Naive thymus-derived CD8-positive, alpha-beta T cell (primary cell): Measurements from ENCODE around the gene OTUD5. TPM values are rescaled to one million over a fixed set of nuclear protein-coding genes. Genes with fewer than 3 reads are reported as not detected.

Experiments
- ATAC-seq, 2 donors: fragments of 150-1000 bp; cut with Tn5 transposase in 1 of 2; sonication (Bioruptor Pico), chemical (Tn5 transposase) in 1 of 2; 1 replicate in 1 of 2; 2 replicates in 1 of 2; pipeline ENCODE4 v1.10.0; 2021; ENCODE audit warnings: mild to moderate bottlenecking in 2 of 2, moderate library complexity in 2 of 2
- POLR2A ChIA-PET: fragments of 350-600 bp; sonication (Branson Sonifier 250); formaldehyde crosslinking; loops from one replicate; lab custom pipeline; 2021; ENCODE audit warnings: antibody characterized with exemption; lab: Charles Lee
- DNase-seq, 10 donors: peaks; one replicate each; pipeline versions ENCODE4 v3.0.0 to v3.0.0-alpha.2; 2020 to 2022
- H3K27ac Mint-ChIP-seq, 10 donors: one replicate each; pipeline ENCODE4 v1.8.0; 2020 to 2022; ENCODE audit warnings: mild to moderate bottlenecking in 10 of 10, mixed read lengths in 10 of 10, moderate library complexity in 4 of 10, inconsistent platforms in 1 of 10
- H3K27me3 Mint-ChIP-seq, 5 donors: one replicate each; pipeline ENCODE4 v1.8.0; 2021 to 2022; ENCODE audit warnings: mixed read lengths in 5 of 5
- H3K36me3 Mint-ChIP-seq, 3 donors: one replicate each; pipeline ENCODE4 v1.8.0; 2020 to 2022; ENCODE audit warnings: mixed read lengths in 3 of 3, mild to moderate bottlenecking in 2 of 3, inconsistent platforms in 1 of 3
- H3K4me1 Mint-ChIP-seq, 4 donors: one replicate each; pipeline ENCODE4 v1.8.0; 2021 to 2022; ENCODE audit warnings: mixed read lengths in 4 of 4
- H3K4me3 Mint-ChIP-seq, 10 donors: one replicate each; pipeline ENCODE4 v1.8.0; 2020 to 2022; ENCODE audit warnings: mild to moderate bottlenecking in 10 of 10, mixed read lengths in 10 of 10, moderate library complexity in 6 of 10, inconsistent platforms in 1 of 10
- H3K9me3 Mint-ChIP-seq, 9 donors: one replicate each; pipeline ENCODE4 v1.8.0; 2020 to 2022; ENCODE audit warnings: mixed read lengths in 9 of 9, mild to moderate bottlenecking in 3 of 9, inconsistent platforms in 1 of 9, moderate library complexity in 1 of 9
- polyA plus RNA-seq, 3 donors: library from polyadenylated mRNA; unstranded; fragments of 300-500 nt; fragmentation: Illumina TruSeq; gene quantifications; one replicate each; pipeline ENCODE4 v1.2.3, GENCODE V29; 2021
- total RNA-seq, 8 experiments: library from RNA in 2 of 8; stranded (reverse) in 2 of 8; gene quantifications; one replicate each; pipeline ENCODE4 v1.2.3 and lab custom pipeline; 2021 to 2026

The OTUD5 gene
- total RNA-seq (10 to 100 TPM; 98.7 to 99.4 TPM), polyA plus RNA-seq (10 to 100 TPM; 23.7 to 48.4 (median 24.3) TPM), total RNA-seq (lab: John Stamatoyannopoulos, UW) (106 to 141 (median 125) reads per million in 6 experiments)

GRCh38 chrX:48957477-48957826 lies at the start of gene OTUD5:
Gene OTUD5, minus strand, starts transcription at chrX:48957607. Its CDS starts 37 bp downstream, at chrX:48957570.
- ATAC-seq (peak; percentile 57 to 61), DNase-seq (peak in 9 of 10 donors; percentile 70 to 91 (median 79))
- peaks cover 0 to 3% (median 0%) of the 10 kb centered on the region in 9 donors for H3K9me3 Mint-ChIP-seq
- no peaks in the 10 kb centered on the region for H3K27me3 Mint-ChIP-seq
- POLR2A ChIA-PET: interaction anchor here (0.9 to 5.5 kb wide), 23 partner anchors 9 to 418 kb away, joined by 3 to 94 read pairs (median 8); partner anchors contain the start of genes GRIPAP1, HDAC6, KCND1 and PIM2
- H3K4me3 Mint-ChIP-seq: peak within 1 kb of the TSS; percentile 93 to 100 (median 99)
- peak within 1 kb of the TSS; percentile 96 to 100 (median 100) for H3K27ac Mint-ChIP-seq
- H3K4me1 Mint-ChIP-seq: peaks cover 19 to 62% (median 48%) of the 10 kb centered on the region in 4 donors
- peaks cover 0 to 16% (median 0%) of the 10 kb centered on the region in 3 donors for H3K36me3 Mint-ChIP-seq

GRCh38 chrX:49003696-49004095 lies 46.3 kb upstream of the OTUD5 start:
- peak overlapping the region in 6 of 10 donors; percentile 5 to 69 (median 62) for H3K27ac Mint-ChIP-seq
- ATAC-seq: no peak
- peaks cover 0 to 12% (median 0%) of the 10 kb centered on the region in 9 donors for H3K9me3 Mint-ChIP-seq
- H3K4me1 Mint-ChIP-seq: peaks cover 6 to 32% (median 20%) of the 10 kb centered on the region in 4 donors
- no peak for DNase-seq
- peaks cover under 1 to 5% (median 4%) of the 10 kb centered on the region in 3 donors for H3K36me3 Mint-ChIP-seq
- peak overlapping the region in 6 of 10 donors; percentile 26 to 68 (median 48) for H3K4me3 Mint-ChIP-seq
- POLR2A ChIA-PET: no interaction called here
- no peaks in the 10 kb centered on the region for H3K27me3 Mint-ChIP-seq

GRCh38 chrX:49002091-49002935 lies 44.9 kb upstream of the OTUD5 start, which contains the start of gene GRIPAP1:
Gene GRIPAP1, minus strand, starts transcription at chrX:49002264. Its CDS starts 35 bp downstream, at chrX:49002229.
- peak; percentile 64 to 91 (median 82) for DNase-seq
- peak; percentile 77 for ATAC-seq
- Mint-ChIP-seq H3K9me3 (peaks cover 0 to 12% (median 0%) of the 10 kb centered on the region in 9 donors), H3K4me3 (peak within 1 kb of the TSS; percentile 96 to 100 (median 98)), H3K27ac (peak within 1 kb of the TSS; percentile 93 to 100 (median 98)), H3K36me3 (peaks cover 6 to 17% (median 7%) of the 10 kb centered on the region in 3 donors), H3K27me3 (no peaks in the 10 kb centered on the region), H3K4me1 (peaks cover 11 to 40% (median 32%) of the 10 kb centered on the region in 4 donors)
- POLR2A ChIA-PET: interaction anchor here (0.5 to 1.9 kb wide), 23 partner anchors 29 to 1352 kb away, joined by 3 to 18 read pairs (median 4); partner anchors contain the start of genes ELK1, KCND1, OTUD5 and PQBP1

- peak; percentile 59 to 65 for ATAC-seq
- peak; percentile 7 to 73 (median 64) for DNase-seq
- POLR2A ChIA-PET: interaction anchor here (0.7 to 1.9 kb wide), 13 partner anchors 29 to 427 kb away, joined by 3 to 18 read pairs (median 5); partner anchors contain the start of genes KCND1, OTUD5, PQBP1 and PRAF2
- Mint-ChIP-seq H3K27ac (peak overlapping the region; percentile 93 to 100 (median 98)), H3K4me1 (peaks cover 12 to 40% (median 35%) of the 10 kb centered on the region in 4 donors), H3K9me3 (peaks cover 0 to 12% (median 0%) of the 10 kb centered on the region in 9 donors), H3K27me3 (no peaks in the 10 kb centered on the region), H3K4me3 (peak overlapping the region; percentile 96 to 100 (median 98)), H3K36me3 (peaks cover 6 to 23% (median 13%) of the 10 kb centered on the region in 3 donors)
These were observed 44.2 kb upstream of the OTUD5 start for GRCh38 chrX:49001521-49002090.

GRCh38 chrX:49000636-49001035 lies 43.2 kb upstream of the OTUD5 start:
- Mint-ChIP-seq H3K36me3 (peaks cover 6 to 31% (median 13%) of the 10 kb centered on the region in 3 donors), H3K27ac (peak overlapping the region in 4 of 10 donors; percentile 97 to 100 (median 98))

GRCh38 chrX:48999030-48999429 lies 41.6 kb upstream of the OTUD5 start:
- Mint-ChIP-seq H3K27me3 (no peaks in the 10 kb centered on the region), H3K4me3 (peak overlapping the region in 1 of 10 donors; percentile 41), H3K9me3 (peaks cover 0 to 12% (median 0%) of the 10 kb centered on the region in 9 donors), H3K4me1 (peaks cover 12 to 40% (median 38%) of the 10 kb centered on the region in 4 donors), H3K27ac (no peak overlapping the region), H3K36me3 (peaks cover 12 to 43% (median 13%) of the 10 kb centered on the region in 3 donors)
- POLR2A ChIA-PET: no interaction called here
- DNase-seq (no peak), ATAC-seq (no peak)

More at GRCh38 chrX:49000636-49001035, 43.2 kb upstream of the OTUD5 start:
- H3K4me3 Mint-ChIP-seq: peak overlapping the region in 9 of 10 donors; percentile 96 to 100 (median 98)
- H3K9me3 Mint-ChIP-seq: peaks cover 0 to 12% (median 0%) of the 10 kb centered on the region in 9 donors
- peaks cover 12 to 40% (median 35%) of the 10 kb centered on the region in 4 donors for H3K4me1 Mint-ChIP-seq
- DNase-seq (no peak), ATAC-seq (no peak)
- POLR2A ChIA-PET: interaction anchor here (0.7 kb wide), 1 partner anchor 206 kb away, joined by 3 read pairs; no protein-coding TSS in a partner anchor
- no peaks in the 10 kb centered on the region for H3K27me3 Mint-ChIP-seq

- H3K36me3 Mint-ChIP-seq: peaks cover 9 to 49% (median 13%) of the 10 kb centered on the region in 3 donors
- no peak for ATAC-seq
- H3K4me3 Mint-ChIP-seq: no peak overlapping the region
- H3K4me1 Mint-ChIP-seq: peaks cover 16 to 38% (median 38%) of the 10 kb centered on the region in 4 donors
- H3K9me3 Mint-ChIP-seq: peaks cover 0 to 12% (median 0%) of the 10 kb centered on the region in 9 donors
- DNase-seq: no peak
- no peaks in the 10 kb centered on the region for H3K27me3 Mint-ChIP-seq
- H3K27ac Mint-ChIP-seq: peak overlapping the region in 2 of 10 donors; percentile 11 to 75
- POLR2A ChIA-PET: no interaction called here
These were observed 41.0 kb upstream of the OTUD5 start for GRCh38 chrX:48998391-48998790.

- ATAC-seq (no peak), DNase-seq (no peak)
- H3K27ac Mint-ChIP-seq: peak overlapping the region in 1 of 10 donors; percentile 57
- H3K27me3 Mint-ChIP-seq: no peaks in the 10 kb centered on the region
- H3K36me3 Mint-ChIP-seq: peaks cover 9 to 54% (median 15%) of the 10 kb centered on the region in 3 donors
- POLR2A ChIA-PET: no interaction called here
- H3K9me3 Mint-ChIP-seq: peaks cover 0 to 12% (median 0%) of the 10 kb centered on the region in 9 donors
- H3K4me3 Mint-ChIP-seq: peak overlapping the region in 2 of 10 donors; percentile 24 to 50
- peaks cover 18 to 38% (median 38%) of the 10 kb centered on the region in 4 donors for H3K4me1 Mint-ChIP-seq
These were observed 40.5 kb upstream of the OTUD5 start for GRCh38 chrX:48997865-48998264.

GRCh38 chrX:48997455-48997854 lies 40.0 kb upstream of the OTUD5 start:
- peaks cover 9 to 58% (median 15%) of the 10 kb centered on the region in 3 donors for H3K36me3 Mint-ChIP-seq
- DNase-seq: no peak
- H3K27ac Mint-ChIP-seq: peak overlapping the region in 2 of 10 donors; percentile 25 to 57
- POLR2A ChIA-PET: no interaction called here
- peak overlapping the region in 3 of 10 donors; percentile 36 to 68 (median 50) for H3K4me3 Mint-ChIP-seq
- peaks cover 18 to 38% (median 36%) of the 10 kb centered on the region in 4 donors for H3K4me1 Mint-ChIP-seq
- ATAC-seq: no peak
- peaks cover 0 to 12% (median 0%) of the 10 kb centered on the region in 9 donors for H3K9me3 Mint-ChIP-seq
- H3K27me3 Mint-ChIP-seq: no peaks in the 10 kb centered on the region

- Mint-ChIP-seq H3K27ac (peak overlapping the region in 1 of 10 donors; percentile 25), H3K4me1 (peaks cover 18 to 38% (median 35%) of the 10 kb centered on the region in 4 donors), H3K36me3 (peaks cover 9 to 61% (median 15%) of the 10 kb centered on the region in 3 donors), H3K9me3 (peaks cover 0 to 12% (median 0%) of the 10 kb centered on the region in 9 donors), H3K4me3 (no peak overlapping the region), H3K27me3 (no peaks in the 10 kb centered on the region)
- ATAC-seq: no peak
- peak in 1 of 10 donors; percentile 6 for DNase-seq
- POLR2A ChIA-PET: interaction anchor here (0.5 kb wide), 1 partner anchor 38 kb away, joined by 3 read pairs; no protein-coding TSS in a partner anchor
These were observed 39.6 kb upstream of the OTUD5 start for GRCh38 chrX:48996969-48997368.

- DNase-seq: no peak
- peaks cover 6 to 67% (median 9%) of the 10 kb centered on the region in 3 donors for H3K36me3 Mint-ChIP-seq
- H3K4me3 Mint-ChIP-seq: no peak overlapping the region
- H3K27ac Mint-ChIP-seq: peak overlapping the region in 2 of 10 donors; percentile 40 to 57
- no peaks in the 10 kb centered on the region for H3K27me3 Mint-ChIP-seq
- POLR2A ChIA-PET: interaction anchor here (0.5 kb wide), 1 partner anchor 19 kb away, joined by 4 read pairs; no protein-coding TSS in a partner anchor
- peaks cover 0 to 9% (median 5%) of the 10 kb centered on the region in 4 donors for H3K4me1 Mint-ChIP-seq
- H3K9me3 Mint-ChIP-seq: peaks cover 0 to 2% (median 0%) of the 10 kb centered on the region in 9 donors
- no peak for ATAC-seq
These were observed 34.9 kb upstream of the OTUD5 start for GRCh38 chrX:48992341-48992740.
